ENCODE data around the gene TEDC1.

TEDC1 gene

GRCh38 chr14:105486163-105486973 is 4.7 kb upstream of the TEDC1 start, which contains the start of gene CRIP1:
CRIP1 (plus strand) TSS chr14:105486886; CDS start chr14:105487260, 374 bp downstream.
- no peak for FAIRE-seq

- no peak for FAIRE-seq
Measured at GRCh38 chr14:105486974-105487448, 4.0 kb upstream of the TEDC1 start.

- FAIRE-seq: no peak
Measured at GRCh38 chr14:105487449-105487985, 3.5 kb upstream of the TEDC1 start.

GRCh38 chr14:105487986-105488777 is 2.9 kb upstream of the TEDC1 start:
- FAIRE-seq: no peak

- no peak for FAIRE-seq
Measured at GRCh38 chr14:105488781-105489541, 2.1 kb upstream of the TEDC1 start.

- FAIRE-seq: peak; percentile 84
Measured at GRCh38 chr14:105489542-105490266, 1.3 kb upstream of the TEDC1 start.

GRCh38 chr14:105490267-105490571 is 827 bp upstream of the TEDC1 start:
- no peak for FAIRE-seq

- peak; percentile 39 for FAIRE-seq
Measured at GRCh38 chr14:105491366-105491973, 424 bp downstream of the TEDC1 start.

GRCh38 chr14:105492031-105492970 is 1.3 kb downstream of the TEDC1 start:
- no peak for FAIRE-seq

- FAIRE-seq: no peak
Measured at GRCh38 chr14:105492971-105493871, 2.2 kb downstream of the TEDC1 start.

GRCh38 chr14:105493921-105494605 is 3.0 kb downstream of the TEDC1 start:
- FAIRE-seq: no peak

GRCh38 chr14:105494606-105494929 is 3.5 kb downstream of the TEDC1 start:
- no peak for FAIRE-seq

GRCh38 chr14:105495101-105495989 is 4.3 kb downstream of the TEDC1 start:
- FAIRE-seq: no peak

- no peak for FAIRE-seq
Measured at GRCh38 chr14:105495990-105496830, 5.2 kb downstream of the TEDC1 start.

GRCh38 chr14:105496831-105497591 is 6.0 kb downstream of the TEDC1 start:
- FAIRE-seq: no peak
